Mesendoderm (in vitro differentiated cells): ENCODE measurements around the gene EEF1AKMT1.

ENCODE experiments used
- DNase-seq: peaks from one replicate; pipeline ENCODE4 v3.0.0; 2013
- H2AK5ac ChIP-seq: 2 replicates; pipeline ENCODE4 v1.6.1; 2013; ENCODE audit warnings: low read length, inconsistent platforms
- H2BK120ac ChIP-seq: 2 replicates; pipeline ENCODE4 v1.6.1; 2013; ENCODE audit warnings: low read depth, mild to moderate bottlenecking, low read length, moderate library complexity, mixed read lengths
- H2BK15ac ChIP-seq: replicated peaks from 2 replicates; pipeline ENCODE4 v1.6.1; 2013; ENCODE audit warnings: low read depth, mild to moderate bottlenecking, moderate library complexity
- H2BK5ac ChIP-seq: 2 replicates; pipeline ENCODE4 v1.6.1; 2013; ENCODE audit warnings: low read length, inconsistent platforms
- H3K18ac ChIP-seq: 2 replicates; pipeline ENCODE4 v1.6.1; 2013; ENCODE audit warnings: mild to moderate bottlenecking, low read length, mixed read lengths
- H3K23ac ChIP-seq: one replicate; pipeline ENCODE4 v1.6.1; 2013; ENCODE audit warnings: low read length
- H3K27ac ChIP-seq: 2 replicates; pipeline ENCODE4 v1.5.1; 2013; ENCODE audit warnings: low read depth, mild to moderate bottlenecking, inconsistent platforms, low read length, moderate library complexity
- H3K27me3 ChIP-seq: 2 replicates; pipeline ENCODE4 v1.6.1; 2013; ENCODE audit warnings: low read length, control low read depth, mild to moderate bottlenecking, inconsistent platforms; ENCODE audit not compliant: insufficient read depth, poor library complexity
- H3K36me3 ChIP-seq: 2 replicates; pipeline ENCODE4 v1.6.1; 2013; ENCODE audit warnings: low read length, inconsistent platforms; ENCODE audit not compliant: control insufficient read depth, insufficient read depth
- H3K4ac ChIP-seq: one replicate; pipeline ENCODE4 v1.6.1; 2013; ENCODE audit warnings: low read depth, mild to moderate bottlenecking, low read length, moderate library complexity
- H3K4me1 ChIP-seq: 2 replicates; pipeline ENCODE4 v1.6.1; 2013; ENCODE audit warnings: low read depth, low read length, inconsistent platforms; ENCODE audit not compliant: control insufficient read depth
- H3K4me2 ChIP-seq: 2 replicates; pipeline ENCODE4 v1.6.1; 2013; ENCODE audit warnings: low read length
- H3K4me3 ChIP-seq: 2 replicates; pipeline ENCODE4 v1.5.1; 2013; ENCODE audit warnings: mild to moderate bottlenecking, low read length
- H3K56ac ChIP-seq: one replicate; pipeline ENCODE4 v1.6.1; 2013; ENCODE audit warnings: low read length
- H3K79me1 ChIP-seq: 2 replicates; pipeline ENCODE4 v1.6.1; 2013; ENCODE audit warnings: low read length, inconsistent platforms
- H3K79me2 ChIP-seq: 2 replicates; pipeline ENCODE4 v1.6.1; 2013; ENCODE audit warnings: mild to moderate bottlenecking, low read length; ENCODE audit not compliant: control insufficient read depth, insufficient read depth
- H3K9ac ChIP-seq: 2 replicates; pipeline ENCODE4 v1.6.1; 2013; ENCODE audit warnings: low read length, inconsistent platforms
- H4K5ac ChIP-seq: one replicate; pipeline ENCODE4 v1.6.1; 2013; ENCODE audit warnings: low read length
- H4K8ac ChIP-seq: one replicate; pipeline ENCODE4 v1.6.1; 2013; ENCODE audit warnings: low read depth, mild to moderate bottlenecking, control low read depth, low read length, moderate library complexity
- WGBS: extraction: QIAGEN DNeasy Blood & Tissue Kit; methylation state at CpG from one replicate; pipeline ENCODE4 v1.1.7; 2013; ENCODE audit warnings: low lambda C conversion rate, missing lambda C conversion rate; ENCODE audit not compliant: insufficient coverage; ENCODE audit errors: extremely low coverage; 5-methylcytosine and 5-hydroxymethylcytosine counted together

The EEF1AKMT1 gene

GRCh38 chr13:20721058-20721453, 52.7 kb downstream of the EEF1AKMT1 start:
- Histone ChIP-seq H3K4me2 (no peak overlapping the region), H4K5ac (no peak overlapping the region), H3K23ac (no peak overlapping the region), H2BK15ac (no peak overlapping the region), H2BK120ac (no peak overlapping the region), H2AK5ac (no peak overlapping the region), H3K4me3 (no peak overlapping the region), H3K9ac (no peak overlapping the region), H3K79me2 (no peaks in the 10 kb centered on the region), H2BK5ac (no peak overlapping the region), H3K27ac (no peak overlapping the region), H3K27me3 (no peaks in the 10 kb centered on the region), H3K4ac (no peak overlapping the region), H3K56ac (no peak overlapping the region), H4K8ac (no peak overlapping the region), H3K4me1 (no peaks in the 10 kb centered on the region), H3K79me1 (no peaks in the 10 kb centered on the region), H3K36me3 (no peaks in the 10 kb centered on the region), H3K18ac (no peak overlapping the region)
- no CpG with 5 or more reads among the region's 16 CpGs for WGBS
- no peak for DNase-seq

GRCh38 chr13:20720499-20720898, 53.3 kb downstream of the EEF1AKMT1 start:
- Histone ChIP-seq H2BK120ac (no peak overlapping the region), H4K5ac (no peak overlapping the region), H3K4me1 (no peaks in the 10 kb centered on the region), H3K79me2 (no peaks in the 10 kb centered on the region), H2BK15ac (no peak overlapping the region), H2AK5ac (no peak overlapping the region), H4K8ac (no peak overlapping the region), H3K4ac (no peak overlapping the region), H3K79me1 (no peaks in the 10 kb centered on the region), H3K9ac (no peak overlapping the region), H3K18ac (no peak overlapping the region), H3K27me3 (no peaks in the 10 kb centered on the region), H3K4me2 (no peak overlapping the region), H3K23ac (no peak overlapping the region), H3K56ac (no peak overlapping the region), H3K4me3 (no peak overlapping the region), H3K27ac (no peak overlapping the region), H3K36me3 (no peaks in the 10 kb centered on the region), H2BK5ac (no peak overlapping the region)
- WGBS: no CpG with 5 or more reads among the region's 11 CpGs
- DNase-seq: no peak

- Histone ChIP-seq H4K8ac (no peak overlapping the region), H3K18ac (no peak overlapping the region), H3K4ac (no peak overlapping the region), H2BK120ac (no peak overlapping the region), H3K79me1 (no peaks in the 10 kb centered on the region), H3K4me2 (no peak overlapping the region), H3K23ac (no peak overlapping the region), H3K9ac (no peak overlapping the region), H3K27me3 (no peaks in the 10 kb centered on the region), H3K4me1 (no peaks in the 10 kb centered on the region), H3K27ac (no peak overlapping the region), H3K4me3 (no peak overlapping the region), H4K5ac (no peak overlapping the region), H2BK15ac (no peak overlapping the region), H3K79me2 (no peaks in the 10 kb centered on the region), H2BK5ac (no peak overlapping the region), H2AK5ac (no peak overlapping the region), H3K36me3 (no peaks in the 10 kb centered on the region), H3K56ac (no peak overlapping the region)
- DNase-seq: no peak
- no CpG with 5 or more reads among the region's 13 CpGs for WGBS
Observed at GRCh38 chr13:20719783-20720182, 54.0 kb downstream of the EEF1AKMT1 start.

- no peak overlapping the region for H2BK5ac ChIP-seq
- no peak for DNase-seq
- no peak overlapping the region for H2BK15ac ChIP-seq
- no peak overlapping the region for H3K27ac ChIP-seq
- no peak overlapping the region for H4K5ac ChIP-seq
- H3K4ac ChIP-seq: no peak overlapping the region
- no peak overlapping the region for H3K56ac ChIP-seq
- H3K4me2 ChIP-seq: no peak overlapping the region
- no peaks in the 10 kb centered on the region for H3K36me3 ChIP-seq
- H3K79me1 ChIP-seq: no peaks in the 10 kb centered on the region
- H3K9ac ChIP-seq: no peak overlapping the region
- WGBS: no CpG with 5 or more reads among the region's 12 CpGs
- no peak overlapping the region for H3K4me3 ChIP-seq
- no peaks in the 10 kb centered on the region for H3K79me2 ChIP-seq
- H3K23ac ChIP-seq: no peak overlapping the region
- no peaks in the 10 kb centered on the region for H3K4me1 ChIP-seq
- H3K27me3 ChIP-seq: no peaks in the 10 kb centered on the region
- H4K8ac ChIP-seq: no peak overlapping the region
- no peak overlapping the region for H3K18ac ChIP-seq
- no peak overlapping the region for H2BK120ac ChIP-seq
- no peak overlapping the region for H2AK5ac ChIP-seq
Observed at GRCh38 chr13:20718958-20719566, 54.7 kb downstream of the EEF1AKMT1 start.

- Histone ChIP-seq H3K23ac (no peak overlapping the region), H3K4ac (no peak overlapping the region), H2AK5ac (no peak overlapping the region), H3K79me2 (no peaks in the 10 kb centered on the region), H3K27ac (no peak overlapping the region), H3K79me1 (no peaks in the 10 kb centered on the region), H4K5ac (no peak overlapping the region), H2BK120ac (no peak overlapping the region), H3K9ac (no peak overlapping the region), H3K18ac (no peak overlapping the region), H3K36me3 (no peaks in the 10 kb centered on the region), H3K4me3 (no peak overlapping the region), H4K8ac (no peak overlapping the region), H3K4me1 (no peaks in the 10 kb centered on the region), H2BK5ac (no peak overlapping the region), H2BK15ac (no peak overlapping the region), H3K4me2 (no peak overlapping the region), H3K56ac (no peak overlapping the region), H3K27me3 (no peaks in the 10 kb centered on the region)
- no peak for DNase-seq
- WGBS: 100% methylated on average over 3 of the region's 44 CpGs
Observed at GRCh38 chr13:20717581-20718542, 55.9 kb downstream of the EEF1AKMT1 start.
